Suprapubic skin (tissue), 3 donors: ENCODE measurements around the gene GUCA1A.
"Not testable (repeated sequence)": the region's sequence is repeated elsewhere in the genome, so short reads cannot be mapped to it uniquely, and the experiment has no call there.

Experiments used
- CTCF ChIP-seq, 2 donors: fragments of 200-600 bp in 1 of 2; fragments of 450-650 bp in 1 of 2; sonication (generic) in 1 of 2; IDR thresholded peaks; one replicate each; pipeline ENCODE4 v1.5.1; 2016 to 2019; ENCODE audit warnings: antibody characterized with exemption in 2 of 2, mild to moderate bottlenecking in 1 of 2, moderate library complexity in 1 of 2
- EP300 ChIP-seq: sonication (generic); formaldehyde crosslinking; IDR thresholded peaks from one replicate; pipeline ENCODE4 v1.6.1; 2017; ENCODE audit warnings: antibody characterized with exemption
- POLR2A ChIP-seq, 2 donors: fragments of 450-650 bp; IDR thresholded peaks; one replicate each; pipeline ENCODE4 v1.6.1; 2017; ENCODE audit warnings: antibody characterized with exemption in 2 of 2, mild to moderate bottlenecking in 2 of 2, moderate library complexity in 2 of 2

GRCh38 chr6:42152528-42153213 lies 20.5 kb upstream of the GUCA1A start:
- not testable (repeated sequence) for TF ChIP-seq CTCF (IDR thresholded peaks at IDR 0.05); POLR2A (IDR thresholded peaks at IDR 0.05); EP300
